ENCODE results near the gene SERPINE2.

Gene SERPINE2

DNA sequence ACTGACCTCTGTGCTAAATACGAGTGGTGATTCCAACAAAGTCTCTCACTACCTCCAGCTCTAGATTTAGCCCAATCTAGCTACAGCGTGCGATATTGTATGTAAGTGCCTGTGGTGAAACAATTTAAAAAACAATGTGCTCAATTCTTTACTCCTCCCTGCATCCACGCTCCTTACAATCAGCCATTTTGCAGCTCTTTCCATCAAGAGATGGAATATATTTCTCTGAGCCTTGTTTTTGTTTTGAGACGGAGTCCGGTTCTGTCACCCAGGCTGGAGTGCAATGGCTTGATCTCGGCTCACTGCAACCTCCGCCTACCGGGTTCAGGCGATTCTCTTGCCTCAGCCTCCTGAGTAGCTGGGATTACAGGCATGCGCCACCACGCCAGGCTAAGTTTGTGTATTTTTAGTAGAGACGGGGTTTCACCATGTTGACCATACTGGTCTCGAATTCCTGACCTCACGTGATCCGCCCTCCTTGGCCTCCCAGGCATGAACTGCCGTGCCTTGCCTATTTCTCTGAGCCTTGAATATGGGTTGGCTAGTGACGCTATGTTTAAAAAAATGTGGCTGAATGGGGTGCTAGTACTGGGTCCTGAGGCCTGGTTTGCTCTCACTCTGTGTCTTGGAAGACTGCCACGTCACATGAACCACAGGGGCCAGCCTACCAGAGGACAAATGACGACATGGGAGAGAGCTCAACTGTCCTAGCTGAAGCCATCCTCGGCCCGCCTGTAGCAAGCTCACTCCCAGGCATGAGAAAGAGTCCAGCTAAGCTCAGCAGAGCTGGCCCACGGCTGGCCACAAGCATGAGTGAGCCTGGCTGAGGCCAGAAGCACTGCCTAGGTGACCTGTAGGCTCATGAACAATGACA, 108.7 kb downstream of the SERPINE2 start:
- in situ Hi-C loops (cut with MboI; ENCODE audit: low sequenced_read_pairs): no loop called here
- H3K4me3 ChIP-seq: no peak overlapping the region

GRCh38 chr2:223929571-223930102, 109.4 kb downstream of the SERPINE2 start:
- H3K4me3 ChIP-seq: no peak overlapping the region
- in situ Hi-C loops (cut with MboI; ENCODE audit: low sequenced_read_pairs): no loop called here

More for the DNA sequence above, 108.7 kb downstream of the SERPINE2 start:
- no peak for DNase-seq (ENCODE audit: low spot score in 2 of 2)
- no peaks in the 10 kb centered on the region for H3K36me3 ChIP-seq (replicated peaks)
- H3K27me3 ChIP-seq (ENCODE audit: low read depth): no peaks in the 10 kb centered on the region; the same call in 1 of the 2 replicates
- H3K9me3 ChIP-seq: peaks cover 4% of the 10 kb centered on the region; the same call in 1 of the 2 replicates
- peaks cover 2% of the 10 kb centered on the region; the same call in 1 of the 2 replicates for H3K4me1 ChIP-seq

GRCh38 chr2:223928113-223929006, 110.7 kb downstream of the SERPINE2 start:
- in situ Hi-C loops (cut with MboI; ENCODE audit: low sequenced_read_pairs): no loop called here
- H3K27me3 ChIP-seq (ENCODE audit: low read depth): no peaks in the 10 kb centered on the region; the same call in 1 of the 2 replicates
- peaks cover 4% of the 10 kb centered on the region; the same call in 1 of the 2 replicates for H3K9me3 ChIP-seq
- H3K4me1 ChIP-seq: peaks cover 2% of the 10 kb centered on the region; the same call in 1 of the 2 replicates
- no peaks in the 10 kb centered on the region for H3K36me3 ChIP-seq (replicated peaks)
- H3K4me3 ChIP-seq: no peak overlapping the region
- DNase-seq (ENCODE audit: low spot score in 2 of 2): no peak

More at GRCh38 chr2:223929571-223930102, 109.4 kb downstream of the SERPINE2 start:
- Histone ChIP-seq H3K4me1 (peaks cover 2% of the 10 kb centered on the region; the same call in 1 of the 2 replicates), H3K27me3 (ENCODE audit: low read depth) (no peaks in the 10 kb centered on the region; the same call in 1 of the 2 replicates), H3K9me3 (peaks cover 4% of the 10 kb centered on the region; the same call in 1 of the 2 replicates), H3K36me3 (replicated peaks) (no peaks in the 10 kb centered on the region)
- DNase-seq (ENCODE audit: low spot score in 2 of 2): no peak

- Histone ChIP-seq H3K9me3 (peaks cover 4% of the 10 kb centered on the region; the same call in 1 of the 2 replicates), H3K4me1 (peaks cover 2% of the 10 kb centered on the region; the same call in 1 of the 2 replicates), H3K27me3 (ENCODE audit: low read depth) (no peaks in the 10 kb centered on the region; the same call in 1 of the 2 replicates), H3K36me3 (replicated peaks) (no peaks in the 10 kb centered on the region), H3K4me3 (no peak overlapping the region)
- in situ Hi-C loops (cut with MboI; ENCODE audit: low sequenced_read_pairs): no loop called here
- no peak for DNase-seq (ENCODE audit: low spot score in 2 of 2)
Measured at GRCh38 chr2:223925106-223925505, 114.0 kb downstream of the SERPINE2 start.
